Pancreas (tissue), 10 donors: ENCODE data around the gene RARG. TPM values are rescaled to one million over a fixed set of nuclear protein-coding genes. Genes with fewer than 3 reads are reported as not detected.

ENCODE experiments used
- ATAC-seq, 4 donors: fragments of 200-7000 bp; cut with Tn5 transposase; one replicate each; pipeline versions ENCODE4 v1.8.0 to v1.9.1; 2020; ENCODE audit warnings: mild to moderate bottlenecking in 4 of 4, moderate library complexity in 4 of 4
- DNase-seq, 6 donors: peaks; one replicate each; pipeline ENCODE4 v3.0.0-alpha.2; 2020
- FAIRE-seq: peaks from 2 replicates; lab custom pipeline; 2012; peaks lifted over from hg19 to GRCh38; lab: Jason Lieb, UNC
- H3K27ac ChIP-seq, 4 donors: fragments of 200-600 bp; sonication (generic); 1 replicate in 3 of 4; 2 replicates in 1 of 4; pipeline versions ENCODE4 v1.5.0 to v1.8.0; 2020
- H3K27me3 ChIP-seq, 4 donors: fragments of 200-600 bp; one replicate each; pipeline ENCODE4 v1.8.0; 2021
- H3K36me3 ChIP-seq, 3 donors: fragments of 200-600 bp; sonication (generic) in 1 of 3; one replicate each; pipeline versions ENCODE4 v1.5.0 to v1.8.0; 2020 to 2021
- H3K4me1 ChIP-seq, 3 donors: fragments of 200-600 bp; one replicate each; pipeline ENCODE4 v1.8.0; 2021
- H3K4me3 ChIP-seq, 4 donors: fragments of 200-600 bp; sonication (generic) in 2 of 4; one replicate each; pipeline versions ENCODE4 v1.5.0 to v1.8.0; 2020 to 2021
- H3K9me3 ChIP-seq, 4 donors: fragments of 200-600 bp; one replicate each; pipeline ENCODE4 v1.8.0; 2021
- CTCF ChIP-seq, 4 donors: fragments of 200-600 bp; sonication (generic) in 3 of 4; IDR thresholded peaks; one replicate each; pipeline versions ENCODE4 v1.5.0 to v1.8.0; 2021; ENCODE audit warnings: antibody characterized with exemption in 4 of 4
- WGBS, 2 donors: extraction: QIAGEN DNeasy Blood & Tissue Kit; methylation state at CpG; one replicate each; pipeline ENCODE4 v1.1.7; 2013; 5-methylcytosine and 5-hydroxymethylcytosine counted together
- intact Hi-C, 3 donors: fragments of 100-400 bp; cut with DNase I; formaldehyde crosslinking; loops; one replicate each; pipeline versions ENCODE4 v1.11.1 to v1.14.2; 2022
- polyA plus RNA-seq, 2 donors: library from polyadenylated mRNA; stranded (reverse); fragments of 200-250 nt; gene quantifications; one replicate each; pipeline ENCODE4 v1.2.3, GENCODE V29; 2013
- total RNA-seq, 6 donors: library from RNA; stranded (reverse); fragmentation: NEBNext Ultra II Directional in 4 of 6; extraction: Animal tissue kit (Norgen Biotek cat#: 25700) in 4 of 6; gene quantifications; one replicate each; pipeline versions ENCODE4 v1.2.1 to v1.2.4, GENCODE V29; 2021 to 2023
- donor health status: healthy with polysubstance abuse.
- donor health status: DM: no; HTN: no; CAD: no; lungs with moderate emphysema.
- donor health status: DM: no; HTN: no; CAD: no.
- donor health status: control.
- donor health status: control.
- donor health status: Bipolar disorder and iron deficiency.
- donor health status: DM: yes; HTN: yes; CAD: no.
- donor health status: DM: no; HTN: no; CAD: no.
- donor health status: DM: no; HTN: no; CAD: no.
- donor health status: DM: yes; HTN: yes; CAD: no.

RARG gene
- total and polyA plus RNA-seq, 8 donors, result 4.4 to 18.7 (median 8.7) TPM

GRCh38 chr12:53239643-53240258, 7.7 kb upstream of the RARG start:
- H3K4me3 ChIP-seq, result no peak overlapping the region
- FAIRE-seq (no peak), DNase-seq (no peak), ATAC-seq (no peak)
- H3K36me3 ChIP-seq, result no peaks in the 10 kb centered on the region
- WGBS, 2 donors, result 78 to 88% methylated on average over 10 of the region's 10 CpGs
- H3K27ac ChIP-seq, result no peak overlapping the region
- TF ChIP-seq CTCF (IDR thresholded peaks at IDR 0.05), result no peak
- H3K4me1 ChIP-seq, result no peaks in the 10 kb centered on the region
- H3K9me3 ChIP-seq, result no peaks in the 10 kb centered on the region
- intact Hi-C loops, result no loop called here
- H3K27me3 ChIP-seq, result no peaks in the 10 kb centered on the region

- FAIRE-seq (no peak), DNase-seq (peak in 1 of 6 donors; percentile 9), ATAC-seq (no peak)
- Histone ChIP-seq H3K4me3 (no peak overlapping the region), H3K36me3 (no peaks in the 10 kb centered on the region), H3K27ac (no peak overlapping the region), H3K9me3 (no peaks in the 10 kb centered on the region), H3K27me3 (no peaks in the 10 kb centered on the region), H3K4me1 (no peaks in the 10 kb centered on the region)
- no peak for TF ChIP-seq CTCF (IDR thresholded peaks at IDR 0.05)
- 68 to 86% methylated on average over 1 of the region's 1 CpG for WGBS, 2 donors
- intact Hi-C loops, result no loop called here
These were observed 4.6 kb upstream of the RARG start for GRCh38 chr12:53236443-53237111.

- Histone ChIP-seq H3K4me1 (no peaks in the 10 kb centered on the region), H3K9me3 (no peaks in the 10 kb centered on the region), H3K27ac (no peak overlapping the region), H3K4me3 (no peak overlapping the region), H3K36me3 (no peaks in the 10 kb centered on the region), H3K27me3 (no peaks in the 10 kb centered on the region)
- intact Hi-C loops, result no loop called here
- no peak for TF ChIP-seq CTCF (IDR thresholded peaks at IDR 0.05)
- FAIRE-seq (no peak), ATAC-seq (no peak), DNase-seq (peak in 3 of 6 donors; percentile 9 to 48 (median 34))
- 77 to 82% methylated on average over 9 of the region's 9 CpGs for WGBS, 2 donors
These were observed 3.9 kb upstream of the RARG start for GRCh38 chr12:53235742-53236442.

- no peaks in the 10 kb centered on the region for H3K27me3 ChIP-seq
- intact Hi-C loops, result no loop called here
- WGBS, 2 donors, result 53 to 61% methylated on average over 3 of the region's 3 CpGs
- DNase-seq (no peak), ATAC-seq (no peak), FAIRE-seq (no peak)
- no peaks in the 10 kb centered on the region for H3K4me1 ChIP-seq
- no peaks in the 10 kb centered on the region for H3K9me3 ChIP-seq
- no peak overlapping the region for H3K27ac ChIP-seq
- no peaks in the 10 kb centered on the region for H3K36me3 ChIP-seq
- TF ChIP-seq CTCF (IDR thresholded peaks at IDR 0.05), result no peak
- no peak overlapping the region for H3K4me3 ChIP-seq
These were observed 3.2 kb upstream of the RARG start for GRCh38 chr12:53235164-53235563.
